ENCODE data around the gene ATG9B.
A peak's percentile ranks its signal among the peaks of the same experiment; 100 is the strongest.

The ATG9B gene

GRCh38 chr7:151063212-151063561, 38.9 kb upstream of the ATG9B start:
- TF ChIP-seq POLR2A (IDR thresholded peaks at IDR 0.05; ENCODE audit: low read depth, low read length) (no peak), POLR2AphosphoS5 (IDR thresholded peaks at IDR 0.05; ENCODE audit: low read depth, low read length) (no peak), TAF1 (IDR thresholded peaks at IDR 0.05; ENCODE audit: borderline replicate concordance, low read depth, low read length) (no peak)
- DNase-seq (ENCODE audit: insufficient read length) = no peak
- FAIRE-seq = no peak

- DNase-seq (ENCODE audit: insufficient read length) = no peak
- no peak for FAIRE-seq
- TF ChIP-seq POLR2AphosphoS5 (IDR thresholded peaks at IDR 0.05; ENCODE audit: low read depth, low read length) (no peak), TAF1 (IDR thresholded peaks at IDR 0.05; ENCODE audit: borderline replicate concordance, low read depth, low read length) (no peak), POLR2A (IDR thresholded peaks at IDR 0.05; ENCODE audit: low read depth, low read length) (no peak)
These were observed 38.3 kb upstream of the ATG9B start for GRCh38 chr7:151062399-151063211.

GRCh38 chr7:151062111-151062398, 37.8 kb upstream of the ATG9B start:
- DNase-seq (ENCODE audit: insufficient read length) (no peak), FAIRE-seq (no peak)
- no peak for TF ChIP-seq POLR2AphosphoS5 (IDR thresholded peaks at IDR 0.05; ENCODE audit: low read depth, low read length)
- no peak for TF ChIP-seq TAF1 (IDR thresholded peaks at IDR 0.05; ENCODE audit: borderline replicate concordance, low read depth, low read length)
- no peak for TF ChIP-seq POLR2A (IDR thresholded peaks at IDR 0.05; ENCODE audit: low read depth, low read length)

- FAIRE-seq (no peak), DNase-seq (ENCODE audit: insufficient read length) (no peak)
- TF ChIP-seq POLR2A (IDR thresholded peaks at IDR 0.05; ENCODE audit: low read depth, low read length) (no peak), TAF1 (IDR thresholded peaks at IDR 0.05; ENCODE audit: borderline replicate concordance, low read depth, low read length) (no peak), POLR2AphosphoS5 (IDR thresholded peaks at IDR 0.05; ENCODE audit: low read depth, low read length) (no peak)
These were observed 37.2 kb upstream of the ATG9B start for GRCh38 chr7:151061213-151062110.

GRCh38 chr7:151060416-151061212, 36.3 kb upstream of the ATG9B start:
- FAIRE-seq = no peak
- no peak for DNase-seq (ENCODE audit: insufficient read length)
- no peak for TF ChIP-seq TAF1 (IDR thresholded peaks at IDR 0.05; ENCODE audit: borderline replicate concordance, low read depth, low read length)
- TF ChIP-seq POLR2AphosphoS5 (IDR thresholded peaks at IDR 0.05; ENCODE audit: low read depth, low read length) = no peak
- TF ChIP-seq POLR2A (IDR thresholded peaks at IDR 0.05; ENCODE audit: low read depth, low read length) = no peak

GRCh38 chr7:151060113-151060415, 35.8 kb upstream of the ATG9B start:
- DNase-seq (ENCODE audit: insufficient read length) (no peak), FAIRE-seq (no peak)
- TF ChIP-seq POLR2A (IDR thresholded peaks at IDR 0.05; ENCODE audit: low read depth, low read length) (no peak), TAF1 (IDR thresholded peaks at IDR 0.05; ENCODE audit: borderline replicate concordance, low read depth, low read length) (no peak), POLR2AphosphoS5 (IDR thresholded peaks at IDR 0.05; ENCODE audit: low read depth, low read length) (no peak)

- TF ChIP-seq POLR2A (IDR thresholded peaks at IDR 0.05; ENCODE audit: low read depth, low read length) = peak; percentile 35; the same call in 1 of the 2 replicates
- TF ChIP-seq TAF1 (IDR thresholded peaks at IDR 0.05; ENCODE audit: borderline replicate concordance, low read depth, low read length) = no peak
- no peak for TF ChIP-seq POLR2AphosphoS5 (IDR thresholded peaks at IDR 0.05; ENCODE audit: low read depth, low read length)
- FAIRE-seq = peak; percentile 86
- peak; percentile 96 for DNase-seq (ENCODE audit: insufficient read length)
These were observed 35.2 kb upstream of the ATG9B start, which contains the start of gene SLC4A2 for GRCh38 chr7:151059367-151060112. Gene SLC4A2 (plus strand): TSS chr7:151059589. CDS start chr7:151061988, 2,399 bp downstream.

DNA sequence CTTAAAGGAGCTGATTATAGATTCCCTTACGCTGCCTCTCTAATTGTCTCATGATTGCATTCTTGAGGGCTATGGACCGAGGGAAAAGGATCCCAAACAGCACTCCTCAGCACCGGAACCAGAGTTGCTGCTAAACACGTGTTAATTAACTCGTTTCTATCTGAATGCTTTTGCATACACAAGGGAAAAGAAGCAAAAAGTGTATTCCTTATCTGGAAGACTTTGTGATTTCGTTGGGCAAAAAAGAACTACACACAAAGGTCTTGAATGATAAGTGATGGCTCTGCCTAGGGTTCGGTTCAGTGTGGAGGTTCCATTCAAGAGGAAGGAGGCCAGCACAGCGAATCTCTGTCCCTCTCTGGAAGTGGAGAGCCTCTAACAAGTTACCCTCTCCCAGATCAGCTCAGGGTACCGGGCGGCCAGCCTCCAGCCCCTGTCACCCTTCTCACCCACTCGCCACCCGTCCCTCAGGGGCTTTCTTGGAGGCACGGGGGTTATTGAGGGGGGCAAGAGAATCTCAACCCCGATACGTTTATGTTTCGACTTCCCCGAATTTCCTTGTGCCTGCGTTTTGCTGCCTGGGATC, 34.6 kb upstream of the ATG9B start:
- FAIRE-seq = peak; percentile 27
- no peak for DNase-seq (ENCODE audit: insufficient read length)
- TF ChIP-seq TAF1 (IDR thresholded peaks at IDR 0.05; ENCODE audit: borderline replicate concordance, low read depth, low read length) (no peak), POLR2A (IDR thresholded peaks at IDR 0.05; ENCODE audit: low read depth, low read length) (no peak), POLR2AphosphoS5 (IDR thresholded peaks at IDR 0.05; ENCODE audit: low read depth, low read length) (no peak)

- no peak for TF ChIP-seq POLR2AphosphoS5 (IDR thresholded peaks at IDR 0.05; ENCODE audit: low read depth, low read length)
- no peak for TF ChIP-seq TAF1 (IDR thresholded peaks at IDR 0.05; ENCODE audit: borderline replicate concordance, low read depth, low read length)
- peak; percentile 41; the same call in 1 of the 2 replicates for TF ChIP-seq POLR2A (IDR thresholded peaks at IDR 0.05; ENCODE audit: low read depth, low read length)
- DNase-seq (ENCODE audit: insufficient read length) = peak; percentile 99
- peak; percentile 95 for FAIRE-seq
These were observed 33.9 kb upstream of the ATG9B start for GRCh38 chr7:151057989-151058780.
